Spleen (tissue), 11 donors: Measurements from ENCODE around the gene ACP5. TPM values are rescaled to one million over a fixed set of nuclear protein-coding genes. Genes with fewer than 3 reads are reported as not detected.
A peak's percentile ranks its signal among the peaks of the same experiment; 100 is the strongest.

Experiments
- DNase-seq: peaks from one replicate; pipeline ENCODE4 v3.0.0-alpha.2; 2020
- H3K27ac ChIP-seq, 8 donors: fragments of 200-600 bp; sonication (generic) in 7 of 8; 1 replicate in 4 of 8; 2 replicates in 4 of 8; pipeline versions ENCODE4 v1.5.0 to v1.8.0; 2016 to 2021; ENCODE audit warnings: inconsistent platforms in 4 of 8, mild to moderate bottlenecking in 4 of 8, moderate library complexity in 1 of 8
- H3K27me3 ChIP-seq, 7 donors: fragments of 200-600 bp; sonication (generic) in 6 of 7; replicated peaks in 1 of 7; 1 replicate in 4 of 7; 2 replicates in 3 of 7; pipeline versions ENCODE4 v1.5.0 to v1.8.0; 2016 to 2021; ENCODE audit warnings: inconsistent platforms in 3 of 7, mild to moderate bottlenecking in 1 of 7
- H3K36me3 ChIP-seq, 6 donors: fragments of 200-600 bp; sonication (generic) in 5 of 6; 1 replicate in 4 of 6; 2 replicates in 2 of 6; pipeline versions ENCODE4 v1.5.0 to v1.8.0; 2016 to 2021; ENCODE audit warnings: inconsistent platforms in 2 of 6
- H3K4me1 ChIP-seq, 6 donors: fragments of 200-600 bp; sonication (generic) in 5 of 6; 1 replicate in 3 of 6; 2 replicates in 3 of 6; pipeline versions ENCODE4 v1.5.0 to v1.8.0; 2016 to 2021; ENCODE audit warnings: inconsistent platforms in 3 of 6
- H3K4me3 ChIP-seq, 8 donors: fragments of 200-600 bp; sonication (generic) in 7 of 8; 1 replicate in 4 of 8; 2 replicates in 4 of 8; pipeline versions ENCODE4 v1.5.0 to v1.8.0; 2016 to 2021; ENCODE audit warnings: inconsistent platforms in 4 of 8, mild to moderate bottlenecking in 4 of 8, moderate library complexity in 2 of 8
- H3K9me3 ChIP-seq, 8 donors: fragments of 200-600 bp; sonication (generic) in 7 of 8; 1 replicate in 4 of 8; 2 replicates in 4 of 8; pipeline versions ENCODE4 v1.5.0 to v1.8.0; 2016 to 2021; ENCODE audit warnings: inconsistent platforms in 4 of 8
- CTCF ChIP-seq, 11 experiments: fragments of 200-600 bp in 7 of 11; fragments of 450-650 bp in 4 of 11; sonication (generic) in 4 of 11; IDR thresholded peaks in 8 of 11; conservative IDR thresholded peaks in 3 of 11; 1 replicate in 7 of 11; 2 replicates in 4 of 11; pipeline versions ENCODE4 v1.4.0 to v1.8.0; 2016 to 2021; ENCODE audit warnings: antibody characterized with exemption in 11 of 11, inconsistent platforms in 4 of 11, mild to moderate bottlenecking in 1 of 11
- POLR2A ChIP-seq, 3 donors: fragments of 450-650 bp; IDR thresholded peaks; one replicate each; pipeline ENCODE4 v1.5.1; 2017; ENCODE audit warnings: antibody characterized with exemption in 3 of 3, mild to moderate bottlenecking in 1 of 3
- POLR2AphosphoS5 ChIP-seq, 3 donors: sonication (generic); formaldehyde crosslinking; IDR thresholded peaks; one replicate each; pipeline ENCODE4 v1.5.1; 2017; ENCODE audit warnings: antibody characterized with exemption in 3 of 3
- WGBS, 5 donors: extraction: QIAGEN DNeasy Blood & Tissue Kit in 3 of 5; methylation state at CpG; one replicate each; pipeline versions ENCODE4 v1.1.5 to v1.1.7; 2013 to 2018; 5-methylcytosine and 5-hydroxymethylcytosine counted together
- intact Hi-C: fragments of 100-400 bp; cut with DNase I; formaldehyde crosslinking; loops from one replicate; pipeline ENCODE4 v1.15.0; 2023; ENCODE audit warnings: low total_unique reads
- polyA plus RNA-seq, 3 donors: library from polyadenylated mRNA; stranded (reverse); fragments of 200-250 nt; gene quantifications; one replicate each; pipeline ENCODE4 v1.2.1, GENCODE V29; 2013
- total RNA-seq, 7 donors: library from RNA; depleted of rRNA in 3 of 7; stranded (reverse); fragments of >200 nt in 3 of 7; fragmentation: NEBNext Ultra II Directional in 4 of 7; extraction: Animal tissue kit (Norgen Biotek cat#: 25700) in 4 of 7; gene quantifications; one replicate each; pipeline versions ENCODE4 v1.1.0 to v1.2.1, GENCODE V29; 2016 to 2021
- donor health status: healthy with polysubstance abuse.
- donor health status: DM: no; HTN: no; CAD: no; lungs with moderate emphysema.
- donor health status: DM: no; HTN: no; CAD: no.
- donor health status: Bipolar disorder and iron deficiency.
- donor health status: healthy.
- donor health status: DM: no; HTN: no; CAD: no.
- donor health status: DM: yes; HTN: yes; CAD: no.

The ACP5 gene
- total and polyA plus RNA-seq, 10 donors, result 41.7 to 332 (median 69.2) TPM

DNA sequence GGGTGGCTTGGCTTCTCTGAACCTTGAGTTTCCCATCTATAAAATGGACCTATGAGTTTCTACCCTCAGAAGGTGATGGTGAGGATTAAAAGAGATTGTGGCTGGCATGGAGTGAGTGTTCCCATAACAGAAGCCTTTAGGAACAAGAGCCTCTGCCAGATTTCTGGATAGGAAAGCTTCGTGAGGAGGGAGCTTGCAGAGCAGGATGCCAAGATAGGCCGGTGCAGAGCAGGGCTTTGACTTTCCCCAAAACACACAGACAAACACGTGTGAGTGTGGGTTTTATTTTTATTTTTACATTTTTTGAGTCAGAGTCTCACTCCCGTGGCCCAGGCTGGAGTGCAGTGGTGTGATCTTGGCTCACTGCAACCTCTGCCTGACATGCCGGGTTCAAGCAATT is 42.5 kb downstream of the ACP5 start:
- WGBS, 5 donors, result 58 to 72% (median 68%) methylated on average over 5 of the region's 5 CpGs
- H3K27ac ChIP-seq, result peak overlapping the region in 4 of 8 donors; percentile 2 to 83 (median 76)
- no peak for DNase-seq
- TF ChIP-seq POLR2AphosphoS5 (IDR thresholded peaks at IDR 0.05) (no peak), POLR2A (IDR thresholded peaks at IDR 0.05) (no peak), CTCF (IDR thresholded peaks at IDR 0.05 in 8 of 11, conservative IDR thresholded peaks at IDR 0.05 in 3 of 11) (no peak)
- no peaks in the 10 kb centered on the region for H3K36me3 ChIP-seq
- no peaks in the 10 kb centered on the region for H3K9me3 ChIP-seq
- intact Hi-C loops, result no loop called here
- H3K27me3 ChIP-seq, result peaks cover 0 to 20% (median 14%) of the 10 kb centered on the region in 7 donors
- no peak overlapping the region for H3K4me3 ChIP-seq
- H3K4me1 ChIP-seq, result peaks cover 0 to 37% (median 16%) of the 10 kb centered on the region in 6 donors

DNA sequence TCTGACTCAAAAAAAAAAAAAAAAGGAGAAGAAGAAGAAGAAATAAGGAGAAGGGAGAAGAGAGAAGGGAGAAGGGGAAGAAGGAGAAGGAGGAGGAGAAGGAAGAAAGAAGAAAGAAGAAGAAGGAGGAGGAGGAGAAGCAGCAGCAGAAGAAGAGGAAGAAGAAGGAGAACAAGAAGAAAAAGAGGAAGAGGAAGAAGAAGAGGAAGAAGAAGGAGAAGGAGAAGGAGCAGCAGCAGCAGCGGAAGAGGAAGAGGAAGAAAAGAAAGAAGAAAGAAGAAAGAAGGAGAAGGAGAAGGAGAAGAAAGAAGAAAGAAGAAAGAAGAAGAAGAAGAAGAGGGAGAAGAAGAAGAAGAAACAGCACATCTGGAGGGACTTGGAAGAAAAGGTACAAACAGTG is 42.9 kb downstream of the ACP5 start:
- H3K4me3 ChIP-seq, result no peak overlapping the region
- no peak for DNase-seq
- no peak for TF ChIP-seq POLR2A (IDR thresholded peaks at IDR 0.05)
- no peak for TF ChIP-seq CTCF (IDR thresholded peaks at IDR 0.05 in 8 of 11, conservative IDR thresholded peaks at IDR 0.05 in 3 of 11)
- no peak for TF ChIP-seq POLR2AphosphoS5 (IDR thresholded peaks at IDR 0.05)
- H3K9me3 ChIP-seq, result no peaks in the 10 kb centered on the region
- peaks cover 0 to 16% (median 10%) of the 10 kb centered on the region in 7 donors for H3K27me3 ChIP-seq
- WGBS, 5 donors, result 22 to 56% (median 36%) methylated on average over 1 of the region's 1 CpG
- H3K27ac ChIP-seq, result peak overlapping the region in 1 of 8 donors; percentile 83
- H3K36me3 ChIP-seq, result no peaks in the 10 kb centered on the region
- intact Hi-C loops, result no loop called here
- H3K4me1 ChIP-seq, result peaks cover 0 to 38% (median 15%) of the 10 kb centered on the region in 6 donors

DNA sequence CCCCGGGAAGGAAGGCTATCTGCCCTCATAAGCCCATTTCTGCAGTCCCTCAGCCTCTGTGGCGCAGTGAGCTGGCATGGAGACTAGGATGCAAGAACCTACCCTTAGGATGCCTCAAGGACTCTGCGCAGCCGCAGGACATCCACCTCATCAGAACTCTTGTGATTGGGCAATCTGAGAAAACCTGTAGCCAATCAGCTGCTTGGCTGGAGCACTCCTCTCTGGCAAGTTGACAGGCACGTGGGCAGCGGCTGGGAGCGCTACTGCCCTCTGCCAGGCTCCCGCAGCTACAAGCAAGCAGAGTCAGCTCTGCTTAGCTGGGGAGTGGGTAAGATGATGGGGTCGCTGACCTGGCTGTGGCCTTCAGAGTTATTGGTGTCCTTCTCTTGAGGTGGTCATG is 47.0 kb downstream of the ACP5 start:
- intact Hi-C loops, result no loop called here
- Histone ChIP-seq H3K27me3 (no peaks in the 10 kb centered on the region), H3K36me3 (peaks cover 0 to 20% (median 2%) of the 10 kb centered on the region in 6 donors), H3K4me3 (no peak overlapping the region), H3K27ac (no peak overlapping the region), H3K4me1 (peaks cover 11 to 53% (median 27%) of the 10 kb centered on the region in 6 donors), H3K9me3 (no peaks in the 10 kb centered on the region)
- 22 to 36% (median 27%) methylated on average over 9 of the region's 9 CpGs for WGBS, 5 donors
- TF ChIP-seq POLR2AphosphoS5 (IDR thresholded peaks at IDR 0.05) (peak in 2 of 3 donors; percentile 11 to 24), POLR2A (IDR thresholded peaks at IDR 0.05) (no peak), CTCF (IDR thresholded peaks at IDR 0.05 in 8 of 11, conservative IDR thresholded peaks at IDR 0.05 in 3 of 11) (no peak)
- DNase-seq, result peak; percentile 83

DNA sequence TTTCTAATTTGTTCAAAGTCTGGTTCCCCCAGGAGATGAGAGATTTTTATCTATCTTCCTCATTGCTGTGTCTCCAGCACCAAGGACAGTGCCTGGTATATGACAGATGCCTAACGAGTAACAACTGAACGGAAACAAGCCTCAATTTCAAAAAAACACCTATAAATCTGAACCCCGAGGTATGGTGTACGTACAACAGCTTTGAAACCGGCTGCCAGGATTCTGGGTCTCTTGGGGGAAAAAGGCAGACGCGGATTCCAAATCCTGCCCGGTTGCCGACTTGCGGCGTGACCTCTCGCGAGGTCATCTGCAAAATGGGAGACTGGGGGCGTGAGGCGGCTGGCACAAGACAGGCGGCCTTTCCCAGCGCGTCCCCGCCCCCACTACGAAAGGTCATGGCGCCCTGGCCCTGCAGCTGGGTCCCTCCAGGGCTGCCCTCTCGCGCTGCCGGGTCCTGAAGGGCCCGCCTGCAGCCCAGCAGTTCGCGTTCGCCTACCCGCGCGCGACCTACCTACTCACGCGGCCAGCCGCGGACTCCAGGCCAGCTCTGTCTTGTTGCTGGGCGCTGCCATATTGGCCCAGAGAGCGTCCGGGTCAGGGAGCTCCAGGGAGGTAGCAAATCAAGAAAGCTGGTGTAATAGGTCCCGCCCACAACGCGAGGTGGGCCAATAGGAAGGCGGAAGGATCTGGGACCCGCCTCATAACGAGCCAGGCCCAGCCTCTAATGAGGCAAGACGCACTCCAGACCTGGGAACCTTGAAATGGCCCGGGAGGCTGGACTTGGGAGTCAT is 48.7 kb downstream of the ACP5 start, which contains the start of gene ECSIT:
Gene ECSIT, minus strand, starts transcription at position 584 of the 791 bp plus-strand sequence. CDS start 9,964 bp downstream, outside the sequence.
- DNase-seq, result peak; percentile 97
- Histone ChIP-seq H3K27ac (peak within 1 kb of the TSS; percentile 82 to 93 (median 87)), H3K9me3 (no peaks in the 10 kb centered on the region), H3K36me3 (peaks cover 0 to 37% (median 8%) of the 10 kb centered on the region in 6 donors), H3K4me1 (peaks cover 11 to 43% (median 24%) of the 10 kb centered on the region in 6 donors), H3K4me3 (peak within 1 kb of the TSS; percentile 84 to 99 (median 92)), H3K27me3 (no peaks in the 10 kb centered on the region)
- intact Hi-C loops, result no loop called here
- TF ChIP-seq POLR2AphosphoS5 (IDR thresholded peaks at IDR 0.05) (peak; percentile 80 to 89 (median 82)), POLR2A (IDR thresholded peaks at IDR 0.05) (no peak), CTCF (IDR thresholded peaks at IDR 0.05 in 8 of 11, conservative IDR thresholded peaks at IDR 0.05 in 3 of 11) (peak in 4 of 11 experiments; percentile 13 to 30 (median 18))
- 0 to 1% (median 0%) methylated on average over 22 to 47 of the region's 47 CpGs for WGBS, 5 donors
